ENCODE data around the gene ERAL1. TPM values are rescaled to one million over a fixed set of nuclear protein-coding genes. Genes with fewer than 3 reads are reported as not detected.
"Not testable (repeated sequence)": the region's sequence is repeated elsewhere in the genome, so short reads cannot be mapped to it uniquely, and the experiment has no call there.

ERAL1 gene
- total and polyA plus RNA-seq, 2 experiments from 2014 or later = 32.3 to 77.1 TPM

GRCh38 chr17:28867276-28867675, 12.5 kb downstream of the ERAL1 start:
- H3K4me3 ChIP-seq = no peak overlapping the region
- no peak for DNase-seq (ENCODE audit: low read depth in 1 of 2, low spot score in 1 of 2)
- no peaks in the 10 kb centered on the region for H3K9me3 ChIP-seq (ENCODE audit: low read depth)
- H3K4me1 ChIP-seq (ENCODE audit: low read depth) = no peaks in the 10 kb centered on the region
- H3K27ac ChIP-seq = no peak overlapping the region
- no peak for TF ChIP-seq CTCF (IDR thresholded peaks at IDR 0.05; ENCODE audit: low read depth, low read length)
- H3K27me3 ChIP-seq = no peaks in the 10 kb centered on the region
- no peaks in the 10 kb centered on the region for H3K36me3 ChIP-seq

- Histone ChIP-seq H3K4me1 (ENCODE audit: low read depth) (peaks cover 4% of the 10 kb centered on the region), H3K9me3 (ENCODE audit: low read depth) (no peaks in the 10 kb centered on the region), H3K27ac (no peak overlapping the region), H3K4me3 (no peak overlapping the region), H3K36me3 (no peaks in the 10 kb centered on the region), H3K27me3 (no peaks in the 10 kb centered on the region)
- DNase-seq (ENCODE audit: low read depth in 1 of 2, low spot score in 1 of 2) = no peak
- TF ChIP-seq CTCF (IDR thresholded peaks at IDR 0.05; ENCODE audit: low read depth, low read length) = no peak
Measured at GRCh38 chr17:28871056-28871579, 16.3 kb downstream of the ERAL1 start.

GRCh38 chr17:28873839-28874238, 19.0 kb downstream of the ERAL1 start:
- H3K27ac ChIP-seq = no peak overlapping the region
- DNase-seq (ENCODE audit: low read depth in 1 of 2, low spot score in 1 of 2) = no peak
- H3K27me3 ChIP-seq = no peaks in the 10 kb centered on the region
- H3K36me3 ChIP-seq = no peaks in the 10 kb centered on the region
- H3K9me3 ChIP-seq (ENCODE audit: low read depth) = no peaks in the 10 kb centered on the region
- peaks cover 4% of the 10 kb centered on the region for H3K4me1 ChIP-seq (ENCODE audit: low read depth)
- no peak for TF ChIP-seq CTCF (IDR thresholded peaks at IDR 0.05; ENCODE audit: low read depth, low read length)
- H3K4me3 ChIP-seq = no peak overlapping the region

DNA sequence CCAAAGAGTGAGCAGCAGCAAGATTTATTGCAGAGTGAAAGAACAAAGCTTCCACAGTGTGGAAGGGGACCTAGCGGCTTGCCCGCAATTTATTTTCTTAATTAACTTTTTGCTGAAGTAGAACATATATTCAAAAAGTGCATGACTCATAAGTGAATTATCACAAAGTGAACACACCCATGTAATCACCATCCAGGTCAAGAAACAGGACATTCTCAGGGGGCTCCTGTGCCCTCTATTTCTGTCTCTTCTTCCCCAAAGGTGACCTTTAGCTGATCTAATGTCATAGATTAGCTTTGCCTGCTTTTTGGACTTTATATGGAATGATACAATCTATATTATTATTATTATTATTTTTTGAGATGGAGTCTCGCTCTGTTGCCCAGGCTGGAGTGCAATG, 19.9 kb downstream of the ERAL1 start:
- no peak for TF ChIP-seq CTCF (IDR thresholded peaks at IDR 0.05; ENCODE audit: low read depth, low read length)
- no peak overlapping the region for H3K4me3 ChIP-seq
- H3K36me3 ChIP-seq = peaks cover 2% of the 10 kb centered on the region
- H3K9me3 ChIP-seq (ENCODE audit: low read depth) = no peaks in the 10 kb centered on the region
- no peak for DNase-seq (ENCODE audit: low read depth in 1 of 2, low spot score in 1 of 2)
- no peak overlapping the region for H3K27ac ChIP-seq
- H3K4me1 ChIP-seq (ENCODE audit: low read depth) = peaks cover 4% of the 10 kb centered on the region
- H3K27me3 ChIP-seq = no peaks in the 10 kb centered on the region

DNA sequence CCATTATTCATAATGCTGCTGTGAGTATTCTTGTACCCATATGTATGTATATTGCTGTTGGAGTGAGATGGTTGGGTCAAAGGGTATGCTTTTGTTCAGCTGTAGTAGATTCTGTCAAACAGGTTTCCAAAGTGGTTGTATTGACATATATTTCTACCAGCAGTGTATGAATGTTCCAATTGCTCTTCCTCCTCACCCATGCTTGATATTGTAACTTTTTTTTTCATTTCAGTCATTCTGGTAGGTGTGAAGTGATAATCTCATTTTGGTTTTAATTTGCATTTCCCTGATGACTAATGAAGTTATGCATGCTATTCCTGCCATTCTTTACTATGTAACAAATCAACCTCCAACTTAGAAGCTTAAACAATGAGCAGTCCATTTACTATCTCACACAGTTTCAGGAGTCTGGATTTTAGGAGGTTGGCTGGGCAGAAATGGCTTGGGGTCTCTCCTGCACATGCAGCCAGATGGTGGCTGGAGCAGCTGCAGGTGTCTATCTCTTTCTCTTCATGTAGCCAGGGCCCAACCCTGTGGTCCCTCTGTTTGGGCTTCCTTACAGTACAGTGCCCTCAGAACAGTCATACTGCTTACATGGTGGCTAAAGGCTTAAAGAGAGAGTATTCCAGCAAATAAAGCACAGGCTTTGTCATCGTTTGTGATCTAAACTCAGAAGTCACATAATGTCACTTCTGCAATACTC, 21.2 kb downstream of the ERAL1 start:
- H3K4me1 ChIP-seq (ENCODE audit: low read depth) = peaks cover 4% of the 10 kb centered on the region
- H3K27ac ChIP-seq = no peak overlapping the region
- no peak for TF ChIP-seq CTCF (IDR thresholded peaks at IDR 0.05; ENCODE audit: low read depth, low read length)
- no peak for DNase-seq (ENCODE audit: low read depth in 1 of 2, low spot score in 1 of 2)
- peaks cover 13% of the 10 kb centered on the region for H3K36me3 ChIP-seq
- H3K27me3 ChIP-seq = no peaks in the 10 kb centered on the region
- no peaks in the 10 kb centered on the region for H3K9me3 ChIP-seq (ENCODE audit: low read depth)
- H3K4me3 ChIP-seq = no peak overlapping the region

DNA sequence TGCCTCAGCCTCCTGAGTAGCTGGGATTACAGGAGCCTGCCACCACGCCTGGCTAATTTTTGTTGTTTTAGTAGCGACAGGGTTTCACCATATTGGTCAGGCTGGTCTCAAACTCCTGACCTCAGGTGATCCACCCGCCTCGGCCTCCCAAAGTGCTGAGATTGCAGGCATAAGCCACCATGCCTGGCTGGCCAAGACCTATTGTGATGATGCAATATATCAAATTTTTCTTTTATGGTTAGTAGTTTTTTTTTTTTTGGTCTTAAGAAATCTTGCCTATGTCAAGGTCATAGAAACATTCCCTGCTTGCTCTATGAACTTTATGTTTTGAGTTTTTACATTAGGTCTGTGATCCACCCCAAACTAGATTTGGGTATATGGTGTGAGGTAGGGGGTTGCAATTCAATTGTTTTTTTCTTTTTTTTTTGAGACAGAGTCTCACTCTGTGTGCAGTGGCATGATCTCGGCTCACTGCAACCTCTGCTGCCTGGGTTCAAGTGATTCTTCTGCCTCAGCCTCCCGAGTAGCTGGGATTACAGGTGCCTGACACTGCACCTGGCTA, 22.4 kb downstream of the ERAL1 start:
- not testable (repeated sequence) for H3K9me3 ChIP-seq (ENCODE audit: low read depth); H3K27ac ChIP-seq; H3K27me3 ChIP-seq; H3K4me3 ChIP-seq; DNase-seq (ENCODE audit: low read depth in 1 of 2, low spot score in 1 of 2); H3K4me1 ChIP-seq (ENCODE audit: low read depth)
- peaks cover 25% of the 10 kb centered on the region for H3K36me3 ChIP-seq

Measured in cardiac muscle cell (in vitro differentiated cells and primary cell).